ENCODE results near the gene GDNF. TPM values are rescaled to one million over a fixed set of nuclear protein-coding genes. Genes with fewer than 3 reads are reported as not detected.
"Not testable (repeated sequence)": the region's sequence is repeated elsewhere in the genome, so short reads cannot be mapped to it uniquely, and the experiment has no call there.

GDNF gene
- total RNA-seq, 2 experiments from 2014 or later, result not detected

- ChIA-PET POLR2A (no interaction called here), CTCF (no interaction called here)
- H3K27ac Mint-ChIP-seq, result no peak overlapping the region
- H3K9me3 Mint-ChIP-seq, result no peaks in the 10 kb centered on the region
- H3K36me3 Mint-ChIP-seq (ENCODE audit: low read depth), result no peaks in the 10 kb centered on the region
- intact Hi-C loops (cut with micrococcal nuclease), result no loop called here
- no peak for TF ChIP-seq CTCF (IDR thresholded peaks at IDR 0.05)
- H3K4me3 Mint-ChIP-seq, result no peak overlapping the region
- no peaks in the 10 kb centered on the region for H3K4me1 Mint-ChIP-seq (ENCODE audit: low read depth)
- ATAC-seq (no peak), DNase-seq (no peak)
- peaks cover 2% of the 10 kb centered on the region for H3K27me3 Mint-ChIP-seq
Measured at GRCh38 chr5:37869216-37869615, 29.4 kb upstream of the GDNF start.

GRCh38 chr5:37867654-37868053 is 27.8 kb upstream of the GDNF start:
- DNase-seq (no peak), ATAC-seq (no peak)
- ChIA-PET CTCF (no interaction called here), POLR2A (no interaction called here)
- Mint-ChIP-seq H3K36me3 (ENCODE audit: low read depth) (no peaks in the 10 kb centered on the region), H3K9me3 (no peaks in the 10 kb centered on the region), H3K4me1 (ENCODE audit: low read depth) (no peaks in the 10 kb centered on the region), H3K27ac (no peak overlapping the region), H3K27me3 (peaks cover 4% of the 10 kb centered on the region), H3K4me3 (no peak overlapping the region)
- intact Hi-C loops (cut with micrococcal nuclease), result no loop called here
- no peak for TF ChIP-seq CTCF (IDR thresholded peaks at IDR 0.05)

GRCh38 chr5:37862907-37863306 is 23.1 kb upstream of the GDNF start:
- CTCF ChIA-PET; H3K4me3 Mint-ChIP-seq; H3K27ac Mint-ChIP-seq; H3K9me3 Mint-ChIP-seq; DNase-seq; H3K36me3 Mint-ChIP-seq (ENCODE audit: low read depth); POLR2A ChIA-PET; H3K4me1 Mint-ChIP-seq (ENCODE audit: low read depth); intact Hi-C loops (cut with micrococcal nuclease); H3K27me3 Mint-ChIP-seq; ATAC-seq: not testable (repeated sequence)

GRCh38 chr5:37860206-37860605 is 20.4 kb upstream of the GDNF start:
- no peak for TF ChIP-seq CTCF (IDR thresholded peaks at IDR 0.05)
- POLR2A ChIA-PET, result no interaction called here
- peaks cover 11% of the 10 kb centered on the region for H3K27me3 Mint-ChIP-seq
- no peaks in the 10 kb centered on the region for H3K36me3 Mint-ChIP-seq (ENCODE audit: low read depth)
- peaks cover 1% of the 10 kb centered on the region for H3K9me3 Mint-ChIP-seq
- CTCF ChIA-PET, result no interaction called here
- DNase-seq (no peak), ATAC-seq (no peak)
- no peak overlapping the region for H3K4me3 Mint-ChIP-seq
- H3K27ac Mint-ChIP-seq, result no peak overlapping the region
- intact Hi-C loops (cut with micrococcal nuclease), result no loop called here
- no peaks in the 10 kb centered on the region for H3K4me1 Mint-ChIP-seq (ENCODE audit: low read depth)

GRCh38 chr5:37859805-37860204 is 20.0 kb upstream of the GDNF start:
- ATAC-seq, result no peak
- Mint-ChIP-seq H3K9me3 (peaks cover 1% of the 10 kb centered on the region), H3K27me3 (peaks cover 11% of the 10 kb centered on the region), H3K27ac (no peak overlapping the region), H3K4me3 (no peak overlapping the region), H3K4me1 (ENCODE audit: low read depth) (no peaks in the 10 kb centered on the region), H3K36me3 (ENCODE audit: low read depth) (no peaks in the 10 kb centered on the region)
- no peak for DNase-seq
- no peak for TF ChIP-seq CTCF (IDR thresholded peaks at IDR 0.05)
- ChIA-PET CTCF (no interaction called here), POLR2A (no interaction called here)
- intact Hi-C loops (cut with micrococcal nuclease), result no loop called here

DNA sequence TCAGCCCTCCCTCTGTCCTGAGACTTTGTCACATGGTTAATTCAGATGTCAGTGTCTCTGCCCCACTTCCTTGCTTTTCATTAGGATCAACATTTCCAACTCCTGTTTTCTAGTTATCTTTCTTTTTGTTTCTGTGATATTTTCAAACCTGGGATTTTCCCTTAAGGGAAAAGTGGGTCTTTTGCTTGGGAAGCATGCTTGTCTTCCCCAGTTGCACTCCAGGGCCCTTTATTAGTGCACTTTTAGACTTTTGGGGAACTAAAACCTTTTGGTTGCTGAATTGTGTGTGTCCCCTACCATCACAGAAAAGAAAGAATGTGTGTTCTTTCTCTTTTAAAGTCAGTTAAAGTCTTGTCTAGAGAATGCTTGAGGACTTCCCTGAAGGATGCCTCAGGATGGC is 18.4 kb upstream of the GDNF start:
- DNase-seq (no peak), ATAC-seq (no peak)
- no peak for TF ChIP-seq CTCF (IDR thresholded peaks at IDR 0.05)
- Mint-ChIP-seq H3K36me3 (ENCODE audit: low read depth) (no peaks in the 10 kb centered on the region), H3K27me3 (peaks cover 10% of the 10 kb centered on the region), H3K9me3 (peaks cover 1% of the 10 kb centered on the region), H3K27ac (no peak overlapping the region), H3K4me3 (no peak overlapping the region), H3K4me1 (ENCODE audit: low read depth) (no peaks in the 10 kb centered on the region)
- CTCF ChIA-PET, result no interaction called here
- POLR2A ChIA-PET, result no interaction called here
- intact Hi-C loops (cut with micrococcal nuclease), result no loop called here
